Measurements from ENCODE around the gene CTNND1. TPM values are rescaled to one million over a fixed set of nuclear protein-coding genes. Genes with fewer than 3 reads are reported as not detected.

The CTNND1 gene
- total and polyA plus RNA-seq, 9 donors = 106 to 145 (median 126) TPM

DNA sequence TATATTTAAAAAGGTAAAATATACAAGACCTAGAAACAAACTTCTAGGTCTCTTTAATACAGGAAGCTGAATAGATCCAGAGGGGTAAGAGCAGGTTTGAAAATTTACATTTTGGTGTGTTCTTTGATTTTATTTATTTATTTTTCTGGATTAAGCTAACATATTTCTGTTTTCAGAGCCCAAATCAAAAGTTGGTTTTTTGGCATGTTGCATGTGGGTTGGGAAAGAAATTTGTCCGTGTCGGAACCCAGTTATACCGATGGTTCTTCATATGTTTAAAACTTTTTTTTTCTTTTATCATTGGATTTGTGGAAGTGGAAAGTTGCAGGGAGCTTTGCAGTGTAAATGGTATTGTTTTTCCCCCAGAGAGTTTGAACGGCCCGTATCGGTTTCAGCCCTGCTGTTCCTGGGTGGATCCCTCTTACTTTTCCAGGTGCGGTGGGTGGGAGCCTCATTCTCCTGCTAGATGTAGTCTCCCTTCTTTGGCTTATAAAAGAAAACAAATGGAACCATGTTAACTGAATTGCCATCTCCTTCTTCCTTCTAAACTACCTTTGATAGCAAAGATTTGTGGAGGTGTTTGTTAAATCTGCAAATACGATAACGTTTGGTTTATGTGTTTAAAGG, 746 bp downstream of the CTNND1 start:
- Histone ChIP-seq H3K27me3 (ENCODE audit: control insufficient read depth, insufficient read depth, low read length) (no peaks in the 10 kb centered on the region), H3K9me3 (replicated peaks; ENCODE audit: control insufficient read depth, low read depth, low read length) (no peaks in the 10 kb centered on the region), H3K4me1 (ENCODE audit: control insufficient read depth, insufficient read depth, low read length) (peaks cover 19% of the 10 kb centered on the region), H3K4me3 (ENCODE audit: low read length) (peak overlapping the region; percentile 90), H3K36me3 (ENCODE audit: control insufficient read depth, insufficient read depth, low read length) (no peaks in the 10 kb centered on the region), H3K27ac (ENCODE audit: low read length) (peak overlapping the region; percentile 99)
- peak; percentile 68 for DNase-seq
- no CpG with 5 or more reads among the region's 9 CpGs for WGBS (ENCODE audit: insufficient coverage)

DNA sequence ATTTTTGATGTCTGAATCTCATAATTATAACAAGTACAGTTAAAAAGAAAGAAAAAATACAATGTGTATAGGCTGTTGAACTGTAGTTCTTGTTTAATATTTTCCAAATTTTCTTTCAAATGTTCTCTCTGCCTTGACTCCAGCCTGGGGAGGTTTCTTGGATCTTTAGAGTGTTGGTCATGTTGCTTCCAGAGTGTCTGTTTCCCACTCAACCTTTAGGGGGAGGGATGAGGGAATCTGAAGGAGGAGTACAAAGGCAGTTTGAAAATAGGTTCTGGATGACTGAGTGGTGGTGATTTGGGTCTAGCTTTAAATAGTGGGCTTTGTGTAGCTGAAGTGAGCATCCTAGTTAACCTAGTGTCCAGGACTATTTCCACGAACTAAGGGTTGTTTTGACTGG, 2.0 kb downstream of the CTNND1 start:
- Histone ChIP-seq H3K4me1 (ENCODE audit: control insufficient read depth, insufficient read depth, low read length) (peaks cover 19% of the 10 kb centered on the region), H3K9me3 (replicated peaks; ENCODE audit: control insufficient read depth, low read depth, low read length) (no peaks in the 10 kb centered on the region), H3K27ac (ENCODE audit: low read length) (peak overlapping the region; percentile 99), H3K27me3 (ENCODE audit: control insufficient read depth, insufficient read depth, low read length) (no peaks in the 10 kb centered on the region), H3K4me3 (ENCODE audit: low read length) (peak overlapping the region; percentile 90), H3K36me3 (ENCODE audit: control insufficient read depth, insufficient read depth, low read length) (no peaks in the 10 kb centered on the region)
- WGBS (ENCODE audit: insufficient coverage) = no CpG with 5 or more reads among the region's 1 CpG
- peak; percentile 80 for DNase-seq

DNA sequence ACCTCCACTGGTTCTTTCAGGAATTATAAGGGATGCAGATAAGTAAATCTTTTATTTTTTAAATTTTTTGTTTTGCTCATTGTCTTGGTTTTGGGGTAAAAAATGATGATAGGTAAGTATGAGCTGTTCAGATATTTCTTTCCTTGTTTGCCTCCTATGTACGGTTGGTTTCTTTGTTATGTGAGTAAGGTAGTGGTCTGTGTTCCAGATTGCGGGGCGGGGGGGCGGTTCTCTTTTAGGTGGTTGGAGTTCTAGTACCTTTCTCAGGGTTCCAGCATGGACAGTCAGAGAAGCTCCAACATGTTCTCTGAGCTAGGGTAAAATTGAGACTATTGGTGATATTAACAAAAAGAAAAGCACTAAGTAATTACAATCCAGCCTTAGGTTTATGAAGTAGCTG, 2.4 kb downstream of the CTNND1 start:
- Histone ChIP-seq H3K4me3 (ENCODE audit: low read length) (peak overlapping the region; percentile 90), H3K9me3 (replicated peaks; ENCODE audit: control insufficient read depth, low read depth, low read length) (no peaks in the 10 kb centered on the region), H3K4me1 (ENCODE audit: control insufficient read depth, insufficient read depth, low read length) (peaks cover 19% of the 10 kb centered on the region), H3K27me3 (ENCODE audit: control insufficient read depth, insufficient read depth, low read length) (no peaks in the 10 kb centered on the region), H3K36me3 (ENCODE audit: control insufficient read depth, insufficient read depth, low read length) (no peaks in the 10 kb centered on the region), H3K27ac (ENCODE audit: low read length) (peak overlapping the region; percentile 99)
- no peak for DNase-seq
- no CpG with 5 or more reads among the region's 4 CpGs for WGBS (ENCODE audit: insufficient coverage)

DNA sequence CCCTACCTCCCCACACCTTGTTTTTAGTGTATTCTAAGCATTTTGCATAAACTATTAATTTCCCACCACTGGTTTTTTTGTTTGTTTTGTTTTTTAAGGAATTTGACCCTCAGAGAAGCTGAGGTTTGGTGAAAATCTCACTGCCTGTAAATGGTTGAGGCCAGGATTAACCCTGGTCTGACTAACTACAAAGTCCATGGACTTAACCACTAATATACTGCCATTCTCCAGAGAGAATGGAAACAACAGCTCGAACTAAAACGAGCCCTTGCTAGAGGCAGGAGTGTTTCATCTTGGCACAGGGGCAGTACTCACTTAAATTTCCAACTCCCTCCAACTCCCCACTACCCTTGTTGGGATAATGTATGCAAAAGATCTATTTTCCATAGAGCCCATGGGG, 3.0 kb downstream of the CTNND1 start:
- Histone ChIP-seq H3K9me3 (replicated peaks; ENCODE audit: control insufficient read depth, low read depth, low read length) (no peaks in the 10 kb centered on the region), H3K27me3 (ENCODE audit: control insufficient read depth, insufficient read depth, low read length) (no peaks in the 10 kb centered on the region), H3K4me1 (ENCODE audit: control insufficient read depth, insufficient read depth, low read length) (peaks cover 19% of the 10 kb centered on the region), H3K36me3 (ENCODE audit: control insufficient read depth, insufficient read depth, low read length) (no peaks in the 10 kb centered on the region), H3K4me3 (ENCODE audit: low read length) (peak overlapping the region; percentile 90), H3K27ac (ENCODE audit: low read length) (peak overlapping the region; percentile 11)
- DNase-seq = no peak
- WGBS (ENCODE audit: insufficient coverage) = no CpG with 5 or more reads among the region's 2 CpGs

DNA sequence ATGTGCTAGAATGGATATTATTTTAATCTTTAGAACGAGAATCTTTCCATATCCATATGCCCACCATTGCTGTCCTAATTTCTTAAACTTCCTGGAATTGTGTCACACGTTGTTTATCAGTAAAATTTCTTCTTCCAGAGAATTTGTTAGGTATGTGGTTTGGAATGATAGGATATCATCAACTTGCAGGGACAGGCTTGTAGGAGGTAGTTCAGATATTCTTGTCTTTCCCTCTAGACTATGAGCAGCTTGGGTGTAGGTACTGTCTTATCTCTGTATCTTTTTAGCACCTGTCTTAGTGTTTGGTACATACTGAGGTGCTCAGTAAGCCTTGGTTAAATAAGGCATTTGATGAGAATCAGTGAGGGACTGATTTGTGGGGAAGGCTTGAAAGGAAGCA, 3.4 kb downstream of the CTNND1 start:
- Histone ChIP-seq H3K9me3 (replicated peaks; ENCODE audit: control insufficient read depth, low read depth, low read length) (no peaks in the 10 kb centered on the region), H3K4me3 (ENCODE audit: low read length) (no peak overlapping the region), H3K36me3 (ENCODE audit: control insufficient read depth, insufficient read depth, low read length) (no peaks in the 10 kb centered on the region), H3K27me3 (ENCODE audit: control insufficient read depth, insufficient read depth, low read length) (no peaks in the 10 kb centered on the region), H3K27ac (ENCODE audit: low read length) (peak overlapping the region; percentile 11), H3K4me1 (ENCODE audit: control insufficient read depth, insufficient read depth, low read length) (peaks cover 19% of the 10 kb centered on the region)
- DNase-seq = no peak
- WGBS (ENCODE audit: insufficient coverage) = no CpG with 5 or more reads among the region's 2 CpGs

DNA sequence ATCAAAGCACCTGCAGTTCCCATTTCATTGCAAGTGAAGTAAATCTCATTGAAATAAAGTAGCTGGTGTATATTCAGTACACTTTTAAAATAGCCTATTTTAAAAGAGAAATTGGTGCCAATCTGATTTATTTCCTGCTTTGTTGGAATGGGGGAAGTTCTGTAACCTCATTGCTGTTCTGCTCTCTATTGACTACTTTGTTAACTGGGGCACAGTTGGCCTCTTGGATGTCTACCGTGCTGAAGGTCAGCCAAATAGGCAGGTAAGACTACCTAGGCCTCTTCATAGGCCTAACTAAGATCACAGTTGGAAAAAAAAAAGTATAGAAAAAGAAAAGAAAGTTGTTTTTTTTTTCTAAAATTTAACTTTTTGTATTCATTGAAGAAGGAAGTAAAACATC, 9.2 kb downstream of the CTNND1 start:
- H3K4me3 ChIP-seq (ENCODE audit: low read length) = no peak overlapping the region
- no CpG with 5 or more reads among the region's 1 CpG for WGBS (ENCODE audit: insufficient coverage)
- H3K36me3 ChIP-seq (ENCODE audit: control insufficient read depth, insufficient read depth, low read length) = no peaks in the 10 kb centered on the region
- no peak overlapping the region for H3K27ac ChIP-seq (ENCODE audit: low read length)
- H3K9me3 ChIP-seq (replicated peaks; ENCODE audit: control insufficient read depth, low read depth, low read length) = no peaks in the 10 kb centered on the region
- H3K4me1 ChIP-seq (ENCODE audit: control insufficient read depth, insufficient read depth, low read length) = peaks cover 11% of the 10 kb centered on the region
- H3K27me3 ChIP-seq (ENCODE audit: control insufficient read depth, insufficient read depth, low read length) = no peaks in the 10 kb centered on the region
- no peak for DNase-seq

DNA sequence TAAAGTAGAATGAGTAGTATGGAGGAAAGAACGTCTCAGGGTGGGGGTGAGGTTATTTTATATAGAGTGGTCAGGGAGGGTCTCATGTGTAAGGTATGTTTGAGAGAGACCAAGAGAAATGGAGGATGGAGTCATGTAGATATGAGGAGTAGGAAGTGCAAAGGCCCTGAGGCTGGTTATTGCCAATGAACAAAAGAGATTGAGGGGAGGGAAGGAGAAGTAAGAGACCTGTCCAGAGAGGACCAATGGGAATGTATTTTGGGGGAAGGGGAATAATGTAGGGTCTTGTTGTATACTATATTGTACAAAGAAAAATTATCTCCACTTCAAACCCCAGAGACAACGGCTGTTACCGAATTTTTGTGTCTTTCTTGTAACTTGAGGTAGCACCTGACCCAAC, 9.8 kb downstream of the CTNND1 start:
- DNase-seq = no peak
- no peaks in the 10 kb centered on the region for H3K9me3 ChIP-seq (replicated peaks; ENCODE audit: control insufficient read depth, low read depth, low read length)
- H3K4me1 ChIP-seq (ENCODE audit: control insufficient read depth, insufficient read depth, low read length) = peaks cover 15% of the 10 kb centered on the region
- H3K27ac ChIP-seq (ENCODE audit: low read length) = no peak overlapping the region
- no peak overlapping the region for H3K4me3 ChIP-seq (ENCODE audit: low read length)
- H3K27me3 ChIP-seq (ENCODE audit: control insufficient read depth, insufficient read depth, low read length) = no peaks in the 10 kb centered on the region
- H3K36me3 ChIP-seq (ENCODE audit: control insufficient read depth, insufficient read depth, low read length) = no peaks in the 10 kb centered on the region
- 80% methylated on average over 1 of the region's 3 CpGs for WGBS (ENCODE audit: insufficient coverage)

DNA sequence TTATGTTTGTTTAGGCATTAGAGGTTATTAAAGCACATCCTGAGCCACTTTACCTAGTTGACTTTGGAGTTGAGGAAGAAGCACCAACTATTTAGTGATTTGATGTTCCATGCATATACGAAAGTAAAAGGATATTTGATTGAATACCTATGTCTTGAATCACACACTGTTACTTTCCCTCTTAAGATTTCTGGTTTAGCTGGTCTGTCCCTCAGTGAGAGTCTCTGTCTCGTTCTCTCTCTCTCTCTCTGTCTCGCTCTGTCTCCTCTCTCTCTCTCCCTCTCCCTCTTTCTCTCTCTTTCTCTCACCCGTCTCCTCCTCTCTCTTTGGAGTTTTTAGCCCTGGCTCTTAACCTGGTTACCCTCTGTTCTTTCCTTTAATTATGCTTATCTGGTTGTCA, 11.0 kb downstream of the CTNND1 start:
- no peak for DNase-seq
- WGBS (ENCODE audit: insufficient coverage) = 100% methylated on average over 1 of the region's 4 CpGs
- Histone ChIP-seq H3K27me3 (ENCODE audit: control insufficient read depth, insufficient read depth, low read length) (no peaks in the 10 kb centered on the region), H3K4me3 (ENCODE audit: low read length) (no peak overlapping the region), H3K27ac (ENCODE audit: low read length) (no peak overlapping the region), H3K4me1 (ENCODE audit: control insufficient read depth, insufficient read depth, low read length) (peaks cover 26% of the 10 kb centered on the region), H3K36me3 (ENCODE audit: control insufficient read depth, insufficient read depth, low read length) (no peaks in the 10 kb centered on the region), H3K9me3 (replicated peaks; ENCODE audit: control insufficient read depth, low read depth, low read length) (no peaks in the 10 kb centered on the region)

DNA sequence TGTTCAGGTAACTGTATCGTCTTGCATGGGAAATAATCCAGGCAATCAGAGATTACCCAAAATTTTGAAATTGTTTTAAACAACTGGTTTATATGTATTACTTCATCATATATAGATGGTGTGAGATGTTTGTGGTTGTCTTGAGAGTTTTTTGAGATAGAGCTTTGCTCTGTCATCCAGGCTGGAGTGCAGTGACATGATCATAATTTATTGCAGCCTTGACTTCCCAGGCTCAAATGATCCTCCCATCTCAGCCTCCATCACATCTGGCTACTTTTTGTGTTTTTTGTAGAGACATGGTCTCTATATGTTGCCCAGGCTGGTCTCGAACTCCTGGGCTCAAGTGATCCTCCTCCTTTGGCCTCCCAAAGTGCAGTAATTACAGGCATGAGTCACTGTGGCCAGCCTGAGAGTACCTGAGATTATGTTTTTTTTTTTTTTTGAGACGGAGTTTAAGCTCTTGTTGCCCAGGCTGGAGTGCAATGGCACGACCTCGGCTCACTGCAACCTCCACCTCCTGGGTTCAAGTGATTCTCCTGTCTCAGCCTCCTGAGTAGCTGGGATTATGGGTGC, 11.5 kb downstream of the CTNND1 start:
- no peak overlapping the region for H3K4me3 ChIP-seq (ENCODE audit: low read length)
- no peak overlapping the region for H3K27ac ChIP-seq (ENCODE audit: low read length)
- WGBS (ENCODE audit: insufficient coverage) = no CpG with 5 or more reads among the region's 5 CpGs
- H3K36me3 ChIP-seq (ENCODE audit: control insufficient read depth, insufficient read depth, low read length) = no peaks in the 10 kb centered on the region
- H3K4me1 ChIP-seq (ENCODE audit: control insufficient read depth, insufficient read depth, low read length) = peaks cover 32% of the 10 kb centered on the region
- no peaks in the 10 kb centered on the region for H3K27me3 ChIP-seq (ENCODE audit: control insufficient read depth, insufficient read depth, low read length)
- no peaks in the 10 kb centered on the region for H3K9me3 ChIP-seq (replicated peaks; ENCODE audit: control insufficient read depth, low read depth, low read length)
- DNase-seq = no peak

DNA sequence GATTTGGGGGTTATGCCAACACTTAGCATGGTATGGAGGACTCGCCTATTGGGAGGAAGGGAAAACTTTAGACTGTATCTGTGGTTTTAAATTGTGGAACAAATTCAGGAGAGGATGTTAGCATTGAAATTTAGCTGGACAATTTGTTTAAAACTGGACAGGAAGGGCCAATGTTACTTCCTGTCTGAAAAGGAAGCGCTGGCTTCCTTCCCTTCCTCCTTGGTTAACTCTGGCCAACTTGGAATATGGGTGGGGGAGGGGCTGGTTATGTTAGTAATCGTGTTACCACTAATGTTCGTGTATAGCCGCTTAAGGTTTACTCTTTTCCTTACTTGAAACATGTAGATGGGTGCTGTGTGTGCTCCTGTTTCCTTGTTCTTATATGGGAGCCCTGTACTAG, 13.9 kb downstream of the CTNND1 start:
- H3K4me3 ChIP-seq (ENCODE audit: low read length) = no peak overlapping the region
- 86% methylated on average over 1 of the region's 5 CpGs for WGBS (ENCODE audit: insufficient coverage)
- no peaks in the 10 kb centered on the region for H3K9me3 ChIP-seq (replicated peaks; ENCODE audit: control insufficient read depth, low read depth, low read length)
- peaks cover 49% of the 10 kb centered on the region for H3K4me1 ChIP-seq (ENCODE audit: control insufficient read depth, insufficient read depth, low read length)
- H3K36me3 ChIP-seq (ENCODE audit: control insufficient read depth, insufficient read depth, low read length) = no peaks in the 10 kb centered on the region
- peak; percentile 65 for DNase-seq
- H3K27ac ChIP-seq (ENCODE audit: low read length) = peak overlapping the region; percentile 96
- no peaks in the 10 kb centered on the region for H3K27me3 ChIP-seq (ENCODE audit: control insufficient read depth, insufficient read depth, low read length)
